CD8-positive, alpha-beta memory T cell (primary cell): Measurements from ENCODE around the gene ADK. TPM values are rescaled to one million over a fixed set of nuclear protein-coding genes. Genes with fewer than 3 reads are reported as not detected.
"Not testable (repeated sequence)": the region's sequence is repeated elsewhere in the genome, so short reads cannot be mapped to it uniquely, and the experiment has no call there.

ENCODE experiments used
- CTCF ChIA-PET: fragments of 350-600 bp; sonication (Branson Sonifier 250); formaldehyde crosslinking; loops from one replicate; lab custom pipeline; 2021; ENCODE audit warnings: antibody characterized with exemption; lab: Charles Lee
- POLR2A ChIA-PET: fragments of 350-600 bp; sonication (Branson Sonifier 250); formaldehyde crosslinking; loops from one replicate; lab custom pipeline; 2021; ENCODE audit warnings: antibody characterized with exemption; lab: Charles Lee
- DNase-seq, 5 donors: peaks; one replicate each; pipeline versions ENCODE4 v3.0.0 to v3.0.0-alpha.2; 2020 to 2022; ENCODE audit warnings: mixed read lengths in 1 of 5
- H3K27ac ChIP-seq: one replicate; pipeline ENCODE4 v1.7.0; 2013; ENCODE audit warnings: low read depth, mild to moderate bottlenecking, low read length, moderate library complexity
- H3K27me3 ChIP-seq: 2 replicates; pipeline ENCODE4 v1.7.0; 2013; ENCODE audit warnings: low read length, mild to moderate bottlenecking; ENCODE audit not compliant: insufficient read depth, poor library complexity, severe bottlenecking
- H3K36me3 ChIP-seq: 2 replicates; pipeline ENCODE4 v1.7.0; 2013; ENCODE audit warnings: mild to moderate bottlenecking, low read length, moderate library complexity; ENCODE audit not compliant: insufficient read depth
- H3K4me1 ChIP-seq: 2 replicates; pipeline ENCODE4 v1.7.0; 2013; ENCODE audit warnings: mild to moderate bottlenecking, low read length, moderate library complexity; ENCODE audit not compliant: insufficient read depth
- H3K4me3 ChIP-seq: 2 replicates; pipeline ENCODE4 v1.7.0; 2013; ENCODE audit warnings: mild to moderate bottlenecking, low read length
- H3K9me3 ChIP-seq: 2 replicates; pipeline ENCODE4 v1.7.0; 2013; ENCODE audit warnings: mild to moderate bottlenecking, low read length
- H3K27ac Mint-ChIP-seq, 8 donors: one replicate each; pipeline ENCODE4 v1.8.0; 2020 to 2021; ENCODE audit warnings: mixed read lengths in 8 of 8, mild to moderate bottlenecking in 6 of 8, inconsistent platforms in 3 of 8, moderate library complexity in 3 of 8
- H3K27me3 Mint-ChIP-seq, 2 donors: one replicate each; pipeline ENCODE4 v1.8.0; 2020 to 2021; ENCODE audit warnings: mixed read lengths in 2 of 2, mild to moderate bottlenecking in 1 of 2, moderate library complexity in 1 of 2
- H3K36me3 Mint-ChIP-seq, 3 donors: one replicate each; pipeline ENCODE4 v1.8.0; 2020 to 2021; ENCODE audit warnings: mixed read lengths in 3 of 3, inconsistent platforms in 1 of 3, mild to moderate bottlenecking in 1 of 3
- H3K4me1 Mint-ChIP-seq, 3 donors: one replicate each; pipeline ENCODE4 v1.8.0; 2020 to 2021; ENCODE audit warnings: mixed read lengths in 3 of 3, inconsistent platforms in 1 of 3, mild to moderate bottlenecking in 1 of 3
- H3K4me3 Mint-ChIP-seq, 7 donors: one replicate each; pipeline ENCODE4 v1.8.0; 2020 to 2021; ENCODE audit warnings: mixed read lengths in 7 of 7, mild to moderate bottlenecking in 6 of 7, moderate library complexity in 4 of 7, inconsistent platforms in 2 of 7
- H3K9me3 Mint-ChIP-seq, 5 donors: one replicate each; pipeline ENCODE4 v1.8.0; 2020 to 2022; ENCODE audit warnings: mixed read lengths in 5 of 5, mild to moderate bottlenecking in 3 of 5, moderate library complexity in 2 of 5, inconsistent platforms in 1 of 5
- polyA plus RNA-seq: library from polyadenylated mRNA; unstranded; fragments of 300-500 nt; fragmentation: Illumina TruSeq; gene quantifications from one replicate; pipeline ENCODE4 v1.2.3, GENCODE V29; 2021
- total RNA-seq, 2 experiments: library from RNA; stranded (reverse); gene quantifications; one replicate each; pipeline ENCODE4 v1.2.3, GENCODE V29; 2021

ADK gene
- total and polyA plus RNA-seq, 3 experiments from 2014 or later, result 54.1 to 65.1 (median 64.4) TPM

DNA sequence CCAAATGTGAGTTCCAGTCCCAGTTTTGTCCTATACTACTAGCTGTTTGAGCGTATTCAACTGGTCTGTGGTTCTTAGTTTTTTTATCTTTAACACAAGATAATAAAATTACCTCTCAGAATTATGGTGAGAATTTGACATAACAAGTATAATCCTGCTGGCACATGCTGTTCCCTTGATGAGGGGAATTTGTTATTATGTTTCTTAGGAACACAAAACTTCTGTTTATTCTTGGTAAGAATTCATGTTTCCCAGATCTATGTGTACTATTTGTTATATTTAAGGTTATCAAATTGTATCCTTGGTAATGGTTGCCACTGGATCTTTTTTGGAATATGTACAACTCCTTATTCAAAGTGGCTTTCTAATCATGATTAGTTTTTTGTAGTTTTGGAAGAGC lies 335.6 kb downstream of the ADK start:
- Histone ChIP-seq H3K4me1 (no peaks in the 10 kb centered on the region), H3K4me3 (no peak overlapping the region), H3K36me3 (no peaks in the 10 kb centered on the region), H3K27me3 (no peaks in the 10 kb centered on the region), H3K9me3 (no peaks in the 10 kb centered on the region), H3K27ac (no peak overlapping the region)
- Mint-ChIP-seq H3K36me3 (peaks cover 14 to 25% (median 20%) of the 10 kb centered on the region in 3 donors), H3K9me3 (peaks cover 2 to 6% (median 5%) of the 10 kb centered on the region in 5 donors), H3K27ac (no peak overlapping the region), H3K4me3 (no peak overlapping the region), H3K27me3 (no peaks in the 10 kb centered on the region), H3K4me1 (peaks cover 2 to 3% (median 3%) of the 10 kb centered on the region in 3 donors)
- ChIA-PET CTCF (no interaction called here), POLR2A (no interaction called here)
- DNase-seq, result no peak

GRCh38 chr10:74488907-74489306 lies 337.9 kb downstream of the ADK start:
- no peak overlapping the region for H3K4me3 Mint-ChIP-seq
- no peak for DNase-seq
- H3K27me3 ChIP-seq, result no peaks in the 10 kb centered on the region
- H3K36me3 ChIP-seq, result no peaks in the 10 kb centered on the region
- POLR2A ChIA-PET, result no interaction called here
- H3K9me3 ChIP-seq, result no peaks in the 10 kb centered on the region
- CTCF ChIA-PET, result no interaction called here
- no peak overlapping the region for H3K27ac ChIP-seq
- peaks cover 2 to 4% (median 2%) of the 10 kb centered on the region in 3 donors for H3K36me3 Mint-ChIP-seq
- H3K4me1 Mint-ChIP-seq, result peaks cover 2 to 7% (median 5%) of the 10 kb centered on the region in 3 donors
- no peak overlapping the region for H3K4me3 ChIP-seq
- H3K4me1 ChIP-seq, result no peaks in the 10 kb centered on the region
- no peaks in the 10 kb centered on the region for H3K9me3 Mint-ChIP-seq
- no peaks in the 10 kb centered on the region for H3K27me3 Mint-ChIP-seq
- H3K27ac Mint-ChIP-seq, result no peak overlapping the region

GRCh38 chr10:74490551-74490950 lies 339.5 kb downstream of the ADK start:
- Histone ChIP-seq H3K4me3 (no peak overlapping the region), H3K36me3 (no peaks in the 10 kb centered on the region), H3K27me3 (no peaks in the 10 kb centered on the region), H3K4me1 (no peaks in the 10 kb centered on the region), H3K27ac (no peak overlapping the region), H3K9me3 (no peaks in the 10 kb centered on the region)
- no peak overlapping the region for H3K27ac Mint-ChIP-seq
- peaks cover 2 to 7% (median 5%) of the 10 kb centered on the region in 3 donors for H3K4me1 Mint-ChIP-seq
- H3K36me3 Mint-ChIP-seq, result peaks cover 1 to 5% (median 5%) of the 10 kb centered on the region in 3 donors
- no peaks in the 10 kb centered on the region for H3K27me3 Mint-ChIP-seq
- H3K4me3 Mint-ChIP-seq, result no peak overlapping the region
- no peaks in the 10 kb centered on the region for H3K9me3 Mint-ChIP-seq
- ChIA-PET POLR2A (no interaction called here), CTCF (no interaction called here)
- no peak for DNase-seq

DNA sequence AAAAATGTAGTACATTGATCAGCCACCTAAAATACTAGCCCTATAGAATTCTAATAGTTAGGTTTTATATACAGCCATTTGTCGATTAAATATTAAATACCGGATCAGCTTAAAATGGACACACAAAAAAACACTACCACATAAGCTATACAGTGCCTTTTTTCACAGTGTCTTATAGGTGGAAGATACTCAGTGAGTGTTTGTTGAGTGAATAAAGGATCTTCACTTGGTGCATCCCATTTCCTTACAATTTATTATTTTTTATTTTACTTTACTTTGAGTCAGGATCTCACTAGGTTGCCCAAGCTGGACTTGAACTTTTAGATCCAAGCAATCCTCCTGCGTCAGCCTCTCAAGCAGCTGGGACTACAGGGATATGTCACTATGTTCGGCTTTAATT lies 340.0 kb downstream of the ADK start:
- Mint-ChIP-seq H3K36me3 (peaks cover 5 to 10% (median 7%) of the 10 kb centered on the region in 3 donors), H3K27ac (no peak overlapping the region), H3K4me1 (peaks cover 2 to 7% (median 5%) of the 10 kb centered on the region in 3 donors), H3K4me3 (no peak overlapping the region), H3K9me3 (no peaks in the 10 kb centered on the region), H3K27me3 (no peaks in the 10 kb centered on the region)
- Histone ChIP-seq H3K27ac (no peak overlapping the region), H3K4me1 (no peaks in the 10 kb centered on the region), H3K27me3 (no peaks in the 10 kb centered on the region), H3K4me3 (no peak overlapping the region), H3K36me3 (no peaks in the 10 kb centered on the region), H3K9me3 (no peaks in the 10 kb centered on the region)
- ChIA-PET CTCF (no interaction called here), POLR2A (no interaction called here)
- DNase-seq, result no peak

GRCh38 chr10:74496276-74496675 lies 345.3 kb downstream of the ADK start:
- H3K4me1 ChIP-seq, H3K27ac ChIP-seq, H3K36me3 ChIP-seq, CTCF ChIA-PET, H3K9me3 ChIP-seq, H3K27me3 Mint-ChIP-seq, H3K27me3 ChIP-seq, POLR2A ChIA-PET, H3K9me3 Mint-ChIP-seq, H3K4me3 Mint-ChIP-seq, DNase-seq, H3K27ac Mint-ChIP-seq, H3K4me1 Mint-ChIP-seq, H3K4me3 ChIP-seq: not testable (repeated sequence)
- peaks cover 22 to 33% (median 26%) of the 10 kb centered on the region in 3 donors for H3K36me3 Mint-ChIP-seq

- H3K9me3 ChIP-seq, H3K36me3 ChIP-seq, H3K27me3 Mint-ChIP-seq, POLR2A ChIA-PET, H3K4me3 ChIP-seq, H3K4me1 ChIP-seq, CTCF ChIA-PET, H3K4me3 Mint-ChIP-seq, H3K27ac ChIP-seq, DNase-seq, H3K9me3 Mint-ChIP-seq, H3K27ac Mint-ChIP-seq, H3K27me3 ChIP-seq: not testable (repeated sequence)
- Mint-ChIP-seq H3K4me1 (peaks cover 1 to 12% (median 6%) of the 10 kb centered on the region in 3 donors), H3K36me3 (peaks cover 22 to 37% (median 35%) of the 10 kb centered on the region in 3 donors)
Observed at GRCh38 chr10:74498664-74499063, 347.6 kb downstream of the ADK start.

DNA sequence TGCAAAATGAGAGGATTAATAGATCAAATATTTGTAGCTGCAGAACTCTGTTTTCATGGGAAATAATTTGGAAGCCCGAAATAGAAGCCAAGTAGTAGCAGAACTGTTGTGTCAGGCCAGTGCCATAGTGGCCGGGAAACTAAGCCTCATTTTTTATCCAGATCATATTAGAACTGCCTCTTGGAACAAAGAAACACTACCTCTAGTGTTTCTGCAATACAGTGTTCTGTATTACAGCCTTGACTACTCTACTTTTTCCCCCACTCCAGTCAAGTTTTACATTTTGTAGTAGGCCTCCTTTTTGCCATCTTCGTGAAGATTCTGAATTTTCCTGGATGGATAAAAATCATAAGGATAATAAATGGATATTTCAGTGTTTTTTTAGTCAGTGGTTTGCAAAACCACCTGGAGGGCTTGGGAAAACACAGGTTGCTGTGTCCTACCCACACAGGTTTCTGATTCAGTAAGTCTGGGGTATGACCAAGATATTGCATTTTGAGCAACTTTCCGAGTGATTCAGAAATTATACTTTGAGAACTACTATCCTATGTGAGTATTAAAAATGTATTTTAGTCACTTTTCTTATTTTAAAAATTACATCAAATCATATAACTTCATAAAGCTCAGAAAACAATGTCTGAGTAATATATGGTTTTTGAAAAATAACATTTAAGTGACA lies 349.1 kb downstream of the ADK start:
- H3K4me1 Mint-ChIP-seq, result peaks cover 1 to 14% (median 6%) of the 10 kb centered on the region in 3 donors
- H3K27ac Mint-ChIP-seq, result peak overlapping the region in 2 of 8 donors; percentile 29 to 46
- H3K27me3 ChIP-seq, result no peaks in the 10 kb centered on the region
- CTCF ChIA-PET, result no interaction called here
- H3K9me3 ChIP-seq, result no peaks in the 10 kb centered on the region
- H3K4me3 ChIP-seq, result no peak overlapping the region
- H3K27me3 Mint-ChIP-seq, result no peaks in the 10 kb centered on the region
- H3K9me3 Mint-ChIP-seq, result peaks cover 0 to 11% (median 5%) of the 10 kb centered on the region in 5 donors
- POLR2A ChIA-PET, result interaction anchor here (0.5 kb wide), 1 partner anchor 260 kb away, joined by 3 read pairs; no protein-coding TSS in a partner anchor
- H3K4me3 Mint-ChIP-seq, result no peak overlapping the region
- no peak overlapping the region for H3K27ac ChIP-seq
- H3K4me1 ChIP-seq, result no peaks in the 10 kb centered on the region
- H3K36me3 Mint-ChIP-seq, result peaks cover 26 to 47% (median 44%) of the 10 kb centered on the region in 3 donors
- no peaks in the 10 kb centered on the region for H3K36me3 ChIP-seq
- DNase-seq, result no peak

DNA sequence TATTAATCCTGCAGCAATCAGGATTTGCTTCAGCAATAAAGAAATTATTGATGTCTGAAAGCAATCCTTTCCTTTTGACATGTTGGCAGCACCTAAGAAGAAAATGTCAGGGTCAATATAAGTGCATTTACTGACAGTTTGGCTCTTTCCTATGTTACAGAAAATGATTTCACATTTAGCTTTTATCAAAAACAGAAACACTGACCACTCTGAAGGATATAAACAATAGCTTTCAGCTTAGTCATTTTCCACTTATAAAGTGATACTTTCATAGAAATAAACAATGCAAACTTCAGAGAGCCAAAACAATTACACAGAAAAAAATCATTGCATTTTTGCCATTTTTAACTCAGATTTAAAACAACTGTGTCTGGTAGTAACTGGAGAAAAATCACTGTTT lies 349.8 kb downstream of the ADK start:
- Histone ChIP-seq H3K36me3 (no peaks in the 10 kb centered on the region), H3K27me3 (no peaks in the 10 kb centered on the region), H3K27ac (no peak overlapping the region), H3K4me1 (no peaks in the 10 kb centered on the region), H3K9me3 (no peaks in the 10 kb centered on the region), H3K4me3 (no peak overlapping the region)
- H3K36me3 Mint-ChIP-seq, result peaks cover 25 to 48% (median 47%) of the 10 kb centered on the region in 3 donors
- H3K4me1 Mint-ChIP-seq, result peaks cover 1 to 14% (median 6%) of the 10 kb centered on the region in 3 donors
- H3K27me3 Mint-ChIP-seq, result no peaks in the 10 kb centered on the region
- CTCF ChIA-PET, result no interaction called here
- no peak overlapping the region for H3K4me3 Mint-ChIP-seq
- no peak overlapping the region for H3K27ac Mint-ChIP-seq
- DNase-seq, result no peak
- H3K9me3 Mint-ChIP-seq, result peaks cover 0 to 15% (median 5%) of the 10 kb centered on the region in 5 donors
- POLR2A ChIA-PET, result interaction anchor here (0.5 kb wide), 1 partner anchor 260 kb away, joined by 3 read pairs; no protein-coding TSS in a partner anchor
